ENCODE measurements around the gene SDR39U1.
"Not testable (repeated sequence)": the region's sequence is repeated elsewhere in the genome, so short reads cannot be mapped to it uniquely, and the experiment has no call there.

SDR39U1 gene

GRCh38 chr14:24465805-24466204 is 23.2 kb upstream of the SDR39U1 start:
- no peaks in the 10 kb centered on the region for H3K4me1 ChIP-seq (ENCODE audit: control insufficient read depth, insufficient read depth, low read length, unreplicated experiment)
- no peak overlapping the region for H3K4me3 ChIP-seq (ENCODE audit: low read depth, low read length)
- no peaks in the 10 kb centered on the region for H3K79me2 ChIP-seq (ENCODE audit: control insufficient read depth, insufficient read depth, low read length, unreplicated experiment)
- no peak overlapping the region for H2AFZ ChIP-seq (ENCODE audit: low read length, unreplicated experiment)
- no peaks in the 10 kb centered on the region for H3K27me3 ChIP-seq (ENCODE audit: insufficient read depth, low read length)
- H3K36me3 ChIP-seq (ENCODE audit: insufficient read depth, low read length), result no peaks in the 10 kb centered on the region
- H3K27ac ChIP-seq (ENCODE audit: low read depth, low read length), result no peak overlapping the region

GRCh38 chr14:24465368-24465767 is 22.8 kb upstream of the SDR39U1 start:
- no peak overlapping the region for H3K27ac ChIP-seq (ENCODE audit: low read depth, low read length)
- no peaks in the 10 kb centered on the region for H3K79me2 ChIP-seq (ENCODE audit: control insufficient read depth, insufficient read depth, low read length, unreplicated experiment)
- H3K4me3 ChIP-seq (ENCODE audit: low read depth, low read length), result no peak overlapping the region
- H3K27me3 ChIP-seq (ENCODE audit: insufficient read depth, low read length), result no peaks in the 10 kb centered on the region
- no peaks in the 10 kb centered on the region for H3K4me1 ChIP-seq (ENCODE audit: control insufficient read depth, insufficient read depth, low read length, unreplicated experiment)
- no peak overlapping the region for H2AFZ ChIP-seq (ENCODE audit: low read length, unreplicated experiment)
- no peaks in the 10 kb centered on the region for H3K36me3 ChIP-seq (ENCODE audit: insufficient read depth, low read length)

- Histone ChIP-seq H3K4me3 (ENCODE audit: low read depth, low read length) (no peak overlapping the region), H3K27ac (ENCODE audit: low read depth, low read length) (no peak overlapping the region), H3K4me1 (ENCODE audit: control insufficient read depth, insufficient read depth, low read length, unreplicated experiment) (no peaks in the 10 kb centered on the region), H3K36me3 (ENCODE audit: insufficient read depth, low read length) (no peaks in the 10 kb centered on the region), H3K79me2 (ENCODE audit: control insufficient read depth, insufficient read depth, low read length, unreplicated experiment) (no peaks in the 10 kb centered on the region), H3K27me3 (ENCODE audit: insufficient read depth, low read length) (no peaks in the 10 kb centered on the region), H2AFZ (ENCODE audit: low read length, unreplicated experiment) (no peak overlapping the region)
Measured at GRCh38 chr14:24463884-24464785, 21.6 kb upstream of the SDR39U1 start.

- no peak overlapping the region for H3K27ac ChIP-seq (ENCODE audit: low read depth, low read length)
- H3K4me3 ChIP-seq (ENCODE audit: low read depth, low read length), result no peak overlapping the region
- H3K4me1 ChIP-seq (ENCODE audit: control insufficient read depth, insufficient read depth, low read length, unreplicated experiment), result no peaks in the 10 kb centered on the region
- H2AFZ ChIP-seq (ENCODE audit: low read length, unreplicated experiment), result no peak overlapping the region
- H3K79me2 ChIP-seq (ENCODE audit: control insufficient read depth, insufficient read depth, low read length, unreplicated experiment), result no peaks in the 10 kb centered on the region
- no peaks in the 10 kb centered on the region for H3K27me3 ChIP-seq (ENCODE audit: insufficient read depth, low read length)
- no peaks in the 10 kb centered on the region for H3K36me3 ChIP-seq (ENCODE audit: insufficient read depth, low read length)
Measured at GRCh38 chr14:24463017-24463883, 20.7 kb upstream of the SDR39U1 start.

GRCh38 chr14:24461336-24461735 is 18.8 kb upstream of the SDR39U1 start:
- Histone ChIP-seq H3K4me1 (ENCODE audit: control insufficient read depth, insufficient read depth, low read length, unreplicated experiment) (no peaks in the 10 kb centered on the region), H2AFZ (ENCODE audit: low read length, unreplicated experiment) (no peak overlapping the region), H3K36me3 (ENCODE audit: insufficient read depth, low read length) (no peaks in the 10 kb centered on the region), H3K27me3 (ENCODE audit: insufficient read depth, low read length) (no peaks in the 10 kb centered on the region), H3K27ac (ENCODE audit: low read depth, low read length) (no peak overlapping the region), H3K4me3 (ENCODE audit: low read depth, low read length) (no peak overlapping the region), H3K79me2 (ENCODE audit: control insufficient read depth, insufficient read depth, low read length, unreplicated experiment) (no peaks in the 10 kb centered on the region)

GRCh38 chr14:24459331-24459730 is 16.8 kb upstream of the SDR39U1 start:
- no peak overlapping the region for H3K27ac ChIP-seq (ENCODE audit: low read depth, low read length)
- H3K36me3 ChIP-seq (ENCODE audit: insufficient read depth, low read length), result no peaks in the 10 kb centered on the region
- H2AFZ ChIP-seq (ENCODE audit: low read length, unreplicated experiment), result no peak overlapping the region
- H3K79me2 ChIP-seq (ENCODE audit: control insufficient read depth, insufficient read depth, low read length, unreplicated experiment), result no peaks in the 10 kb centered on the region
- no peaks in the 10 kb centered on the region for H3K27me3 ChIP-seq (ENCODE audit: insufficient read depth, low read length)
- H3K4me3 ChIP-seq (ENCODE audit: low read depth, low read length), result no peak overlapping the region
- H3K4me1 ChIP-seq (ENCODE audit: control insufficient read depth, insufficient read depth, low read length, unreplicated experiment), result no peaks in the 10 kb centered on the region

- Histone ChIP-seq H3K27ac (ENCODE audit: low read depth, low read length) (no peak overlapping the region), H3K36me3 (ENCODE audit: insufficient read depth, low read length) (no peaks in the 10 kb centered on the region), H2AFZ (ENCODE audit: low read length, unreplicated experiment) (no peak overlapping the region), H3K4me1 (ENCODE audit: control insufficient read depth, insufficient read depth, low read length, unreplicated experiment) (no peaks in the 10 kb centered on the region), H3K4me3 (ENCODE audit: low read depth, low read length) (no peak overlapping the region), H3K27me3 (ENCODE audit: insufficient read depth, low read length) (no peaks in the 10 kb centered on the region), H3K79me2 (ENCODE audit: control insufficient read depth, insufficient read depth, low read length, unreplicated experiment) (no peaks in the 10 kb centered on the region)
Measured at GRCh38 chr14:24458736-24459135, 16.2 kb upstream of the SDR39U1 start.

- H3K36me3 ChIP-seq (ENCODE audit: insufficient read depth, low read length), result no peaks in the 10 kb centered on the region
Measured at GRCh38 chr14:24456980-24457379, 14.4 kb upstream of the SDR39U1 start.

GRCh38 chr14:24450828-24451227 is 8.3 kb upstream of the SDR39U1 start:
- H3K27me3 ChIP-seq (ENCODE audit: insufficient read depth, low read length); H3K4me3 ChIP-seq (ENCODE audit: low read depth, low read length); H3K36me3 ChIP-seq (ENCODE audit: insufficient read depth, low read length); H3K27ac ChIP-seq (ENCODE audit: low read depth, low read length); H2AFZ ChIP-seq (ENCODE audit: low read length, unreplicated experiment); H3K79me2 ChIP-seq (ENCODE audit: control insufficient read depth, insufficient read depth, low read length, unreplicated experiment); H3K4me1 ChIP-seq (ENCODE audit: control insufficient read depth, insufficient read depth, low read length, unreplicated experiment): not testable (repeated sequence)

More at GRCh38 chr14:24456980-24457379, 14.4 kb upstream of the SDR39U1 start:
- H3K4me1 ChIP-seq (ENCODE audit: control insufficient read depth, insufficient read depth, low read length, unreplicated experiment), result no peaks in the 10 kb centered on the region
- no peaks in the 10 kb centered on the region for H3K79me2 ChIP-seq (ENCODE audit: control insufficient read depth, insufficient read depth, low read length, unreplicated experiment)
- H2AFZ ChIP-seq (ENCODE audit: low read length, unreplicated experiment), result no peak overlapping the region
- no peak overlapping the region for H3K27ac ChIP-seq (ENCODE audit: low read depth, low read length)
- H3K27me3 ChIP-seq (ENCODE audit: insufficient read depth, low read length), result no peaks in the 10 kb centered on the region
- H3K4me3 ChIP-seq (ENCODE audit: low read depth, low read length), result no peak overlapping the region

GRCh38 chr14:24443053-24443665 is 583 bp upstream of the SDR39U1 start:
- H3K4me1 ChIP-seq (ENCODE audit: control insufficient read depth, insufficient read depth, low read length, unreplicated experiment), result peaks cover 16% of the 10 kb centered on the region
- peak overlapping the region; percentile 99 for H3K27ac ChIP-seq (ENCODE audit: low read depth, low read length)
- peak overlapping the region; percentile 93 for H2AFZ ChIP-seq (ENCODE audit: low read length, unreplicated experiment)
- H3K27me3 ChIP-seq (ENCODE audit: insufficient read depth, low read length), result no peaks in the 10 kb centered on the region
- peak overlapping the region; percentile 88 for H3K4me3 ChIP-seq (ENCODE audit: low read depth, low read length)
- H3K79me2 ChIP-seq (ENCODE audit: control insufficient read depth, insufficient read depth, low read length, unreplicated experiment), result peaks cover 14% of the 10 kb centered on the region
- peaks cover 13% of the 10 kb centered on the region for H3K36me3 ChIP-seq (ENCODE audit: insufficient read depth, low read length)
